ENCODE results near the gene CAP1. TPM values are rescaled to one million over a fixed set of nuclear protein-coding genes. Genes with fewer than 3 reads are reported as not detected.

The CAP1 gene
- total RNA-seq, 1 experiment from 2014 or later = 243 TPM

DNA sequence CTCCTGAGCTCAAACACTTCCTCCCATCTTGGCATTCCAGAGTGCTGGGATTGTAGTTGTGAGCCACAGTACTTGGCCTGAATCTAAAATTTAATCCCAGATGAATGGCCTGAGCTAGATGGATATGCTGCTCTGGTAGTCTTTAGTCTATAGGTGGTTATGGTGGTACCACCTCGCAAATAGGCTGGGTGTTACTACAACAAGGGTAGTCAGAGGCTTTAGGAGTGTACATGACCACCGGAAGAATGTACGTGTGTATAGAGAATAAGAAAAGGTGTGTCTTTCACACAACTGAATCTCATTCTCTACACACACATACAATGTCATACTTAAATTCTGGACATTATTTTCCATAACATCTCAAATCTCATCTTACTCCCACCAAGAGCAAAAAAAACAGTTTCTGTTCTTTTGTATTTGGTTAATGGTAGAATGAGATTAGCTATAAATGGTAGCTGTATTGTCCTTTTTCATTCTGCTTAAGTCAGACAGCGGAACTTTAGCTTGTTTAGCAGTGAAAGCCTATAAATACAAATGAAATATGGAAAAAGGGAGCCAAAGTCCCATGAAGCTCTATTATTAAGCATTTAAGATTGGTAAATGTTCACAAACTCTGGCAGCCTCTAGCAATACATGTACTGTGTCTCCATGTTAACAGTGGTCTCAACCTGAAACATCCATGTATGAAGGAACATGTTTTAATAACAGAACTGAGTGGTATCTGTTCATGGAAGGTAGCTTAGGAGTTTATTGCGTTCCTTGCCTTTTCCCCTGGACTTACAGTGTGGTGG, 16.2 kb downstream of the CAP1 start:
- Histone ChIP-seq H3K79me2 (ENCODE audit: low read length) (peaks cover 64% of the 10 kb centered on the region), H3K27me3 (ENCODE audit: low read length) (no peaks in the 10 kb centered on the region), H3K4me3 (ENCODE audit: low read length) (no peak overlapping the region), H3K9ac (ENCODE audit: low read length) (no peak overlapping the region), H3K4me2 (ENCODE audit: low read length) (no peak overlapping the region), H3F3A (ENCODE audit: low read length, unreplicated experiment) (no peaks in the 10 kb centered on the region), H3K36me3 (ENCODE audit: low read depth, low read length) (peaks cover 25% of the 10 kb centered on the region), H3K9me3 (ENCODE audit: low read length) (no peaks in the 10 kb centered on the region), H3K9me2 (replicated peaks; ENCODE audit: low read length) (no peaks in the 10 kb centered on the region), H3K27ac (ENCODE audit: low read length) (no peak overlapping the region), H2AFZ (ENCODE audit: low read length) (no peak overlapping the region), H4K20me1 (ENCODE audit: low read length) (peaks cover 47% of the 10 kb centered on the region), H3K4me1 (ENCODE audit: insufficient read depth, low read length) (peaks cover 28% of the 10 kb centered on the region)
- no peak for ATAC-seq
- intact Hi-C loops (cut with micrococcal nuclease) = loop anchor here (10.0 kb wide), 1 partner anchor 188 kb away; the partner anchor contains the start of gene TMCO2
- no peak for DNase-seq
- no TSS peak for BruUV-seq (replicated peaks)
- POLR2A ChIA-PET (ENCODE audit: unreplicated experiment) = no interaction called here
- no peak for TF ChIP-seq CTCF (conservative IDR thresholded peaks at IDR 0.05; ENCODE audit: low read depth, low read length)
- TF ChIP-seq EZH2 (IDR thresholded peaks at IDR 0.05; ENCODE audit: low read length, unreplicated experiment) = no peak
- TF ChIP-seq EZH2phosphoT487 (IDR thresholded peaks at IDR 0.05; ENCODE audit: borderline replicate concordance, low read length) = no peak
- CTCF ChIA-PET = interaction anchor here (0.6 kb wide), 1 partner anchor 92 kb away, joined by 3 read pairs; no protein-coding TSS in a partner anchor

GRCh38 chr1:40057310-40058030, 16.9 kb downstream of the CAP1 start:
- Histone ChIP-seq H3F3A (ENCODE audit: low read length, unreplicated experiment) (no peaks in the 10 kb centered on the region), H3K27ac (ENCODE audit: low read length) (no peak overlapping the region), H3K79me2 (ENCODE audit: low read length) (peaks cover 56% of the 10 kb centered on the region), H3K9me3 (ENCODE audit: low read length) (no peaks in the 10 kb centered on the region), H3K9me2 (replicated peaks; ENCODE audit: low read length) (no peaks in the 10 kb centered on the region), H3K27me3 (ENCODE audit: low read length) (no peaks in the 10 kb centered on the region), H3K4me2 (ENCODE audit: low read length) (no peak overlapping the region), H3K9ac (ENCODE audit: low read length) (no peak overlapping the region), H3K4me3 (ENCODE audit: low read length) (no peak overlapping the region), H3K36me3 (ENCODE audit: low read depth, low read length) (peaks cover 29% of the 10 kb centered on the region), H3K4me1 (ENCODE audit: insufficient read depth, low read length) (peaks cover 28% of the 10 kb centered on the region), H2AFZ (ENCODE audit: low read length) (no peak overlapping the region), H4K20me1 (ENCODE audit: low read length) (peaks cover 43% of the 10 kb centered on the region)
- DNase-seq = no peak
- intact Hi-C loops (cut with micrococcal nuclease) = loop anchor here (2.0 to 10.0 kb wide), 2 partner anchors 17 to 187 kb away; partner anchors contain the start of genes CAP1 and TMCO2
- no TSS peak for BruUV-seq (replicated peaks)
- ATAC-seq = no peak
- TF ChIP-seq CTCF (conservative IDR thresholded peaks at IDR 0.05; ENCODE audit: low read depth, low read length) = no peak
- no peak for TF ChIP-seq EZH2 (IDR thresholded peaks at IDR 0.05; ENCODE audit: low read length, unreplicated experiment)
- TF ChIP-seq EZH2phosphoT487 (IDR thresholded peaks at IDR 0.05; ENCODE audit: borderline replicate concordance, low read length) = no peak
- POLR2A ChIA-PET (ENCODE audit: unreplicated experiment) = interaction anchor here (0.6 kb wide), 1 partner anchor 8 kb away, joined by 4 read pairs; no protein-coding TSS in a partner anchor
- CTCF ChIA-PET = no interaction called here

Measured in PC-3 (cell line).